HG02884 (cell line): ENCODE results near the gene DNPH1.

Experiments used
- ATAC-seq: cut with Tn5 transposase; IDR thresholded peaks from one replicate; pipeline ENCODE4 v1.9.1; 2021; ENCODE audit warnings: mild to moderate bottlenecking, moderate library complexity; ENCODE audit not compliant: unreplicated experiment

DNPH1 gene

GRCh38 chr6:43219119-43219518 lies 10.2 kb downstream of the DNPH1 start:
- no peak for ATAC-seq

- no peak for ATAC-seq
Measured at GRCh38 chr6:43217351-43217750, 11.9 kb downstream of the DNPH1 start.

DNA sequence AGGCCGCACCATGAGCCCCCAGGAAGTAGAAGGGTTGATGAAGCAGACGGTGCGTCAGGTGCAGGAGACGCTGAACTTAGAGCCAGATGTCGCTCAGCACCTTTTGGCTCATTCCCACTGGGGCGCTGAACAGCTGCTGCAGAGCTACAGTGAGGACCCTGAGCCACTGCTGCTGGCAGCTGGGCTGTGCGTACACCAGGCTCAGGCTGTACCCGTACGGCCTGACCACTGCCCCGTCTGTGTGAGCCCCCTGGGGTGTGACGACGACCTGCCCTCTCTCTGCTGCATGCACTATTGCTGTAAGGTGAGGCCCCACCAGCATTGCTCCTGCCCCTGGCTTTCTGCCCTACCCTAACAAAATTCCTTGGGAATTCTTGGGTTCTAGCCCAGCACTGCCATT lies 13.1 kb downstream of the DNPH1 start:
- ATAC-seq = no peak

DNA sequence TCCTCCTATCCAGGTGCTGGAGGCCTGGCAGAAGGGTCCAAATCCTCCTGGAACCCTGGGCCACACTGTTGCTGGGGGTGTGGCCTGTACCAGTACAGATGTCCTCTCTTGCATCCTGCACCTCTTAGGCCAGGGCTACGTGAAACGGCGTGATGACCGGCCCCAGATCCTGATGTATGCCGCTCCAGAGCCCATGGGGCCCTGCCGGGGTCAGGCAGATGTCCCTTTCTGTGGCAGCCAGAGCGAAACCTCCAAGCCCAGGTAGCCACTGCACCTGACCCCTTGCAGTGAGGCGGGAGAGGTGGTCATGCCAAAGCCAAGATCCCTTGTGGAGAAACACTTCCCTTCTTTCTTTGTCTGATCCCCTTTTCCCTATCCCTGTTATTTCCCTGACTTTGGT lies 14.2 kb downstream of the DNPH1 start:
- no peak for ATAC-seq

DNA sequence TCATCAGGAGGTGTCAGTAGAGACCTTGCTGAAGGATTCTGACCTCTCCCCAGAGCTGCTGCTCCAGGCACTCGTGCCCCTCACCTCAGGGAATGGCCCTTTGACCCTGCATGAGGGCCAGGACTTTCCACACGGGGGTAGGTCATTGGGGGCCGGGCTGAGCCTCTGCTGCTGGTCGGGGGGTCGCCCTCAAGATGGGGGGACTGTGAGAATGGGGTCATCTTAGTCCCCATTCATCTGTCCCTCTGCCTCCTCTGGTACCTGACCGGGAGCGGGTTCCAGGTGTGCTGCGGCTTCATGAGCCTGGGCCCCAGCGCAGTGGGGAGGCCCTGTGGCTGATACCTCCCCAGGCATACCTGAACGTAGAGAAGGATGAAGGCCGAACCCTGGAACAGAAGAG lies 15.8 kb downstream of the DNPH1 start:
- ATAC-seq = no peak

DNA sequence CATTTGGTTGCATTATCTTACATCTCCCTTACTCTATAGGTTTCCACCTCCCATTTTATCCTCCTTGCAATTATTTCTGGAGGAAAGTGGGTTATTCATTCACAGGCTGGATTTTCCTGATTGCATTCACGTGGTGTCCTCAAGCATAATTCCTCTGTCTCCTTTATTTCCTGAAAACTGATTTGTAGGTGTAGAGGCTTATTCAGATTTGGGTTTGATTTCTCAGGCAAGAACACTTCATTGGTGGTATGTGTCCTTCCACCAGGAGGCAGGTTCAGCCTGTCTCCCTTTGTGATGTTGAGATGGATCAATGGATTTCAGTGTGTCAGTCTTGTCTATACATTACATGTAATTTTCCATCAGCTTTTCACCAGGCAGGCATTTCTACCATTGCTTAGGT lies 17.3 kb downstream of the DNPH1 start:
- ATAC-seq = no peak

DNA sequence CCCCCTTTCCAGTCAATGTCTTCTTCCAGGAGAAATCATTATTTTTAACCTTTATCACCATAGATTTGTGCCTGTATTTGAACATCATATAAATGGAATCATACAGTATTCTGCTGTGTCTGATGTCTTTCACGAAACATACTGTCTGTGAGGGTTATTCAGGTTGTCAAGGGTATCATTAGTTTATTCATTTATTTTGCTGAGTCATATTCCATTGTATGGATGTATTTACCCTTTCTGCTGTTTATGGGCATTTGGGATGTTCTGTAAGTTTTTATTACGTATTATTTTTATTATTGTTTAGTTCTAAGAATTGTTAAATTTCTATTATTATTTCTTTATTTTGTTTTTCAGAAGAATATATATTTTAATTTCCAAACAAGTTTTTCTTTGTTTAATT lies 22.0 kb downstream of the DNPH1 start:
- ATAC-seq = no peak

- ATAC-seq = no peak
Measured at GRCh38 chr6:43205849-43206248, 23.4 kb downstream of the DNPH1 start.

DNA sequence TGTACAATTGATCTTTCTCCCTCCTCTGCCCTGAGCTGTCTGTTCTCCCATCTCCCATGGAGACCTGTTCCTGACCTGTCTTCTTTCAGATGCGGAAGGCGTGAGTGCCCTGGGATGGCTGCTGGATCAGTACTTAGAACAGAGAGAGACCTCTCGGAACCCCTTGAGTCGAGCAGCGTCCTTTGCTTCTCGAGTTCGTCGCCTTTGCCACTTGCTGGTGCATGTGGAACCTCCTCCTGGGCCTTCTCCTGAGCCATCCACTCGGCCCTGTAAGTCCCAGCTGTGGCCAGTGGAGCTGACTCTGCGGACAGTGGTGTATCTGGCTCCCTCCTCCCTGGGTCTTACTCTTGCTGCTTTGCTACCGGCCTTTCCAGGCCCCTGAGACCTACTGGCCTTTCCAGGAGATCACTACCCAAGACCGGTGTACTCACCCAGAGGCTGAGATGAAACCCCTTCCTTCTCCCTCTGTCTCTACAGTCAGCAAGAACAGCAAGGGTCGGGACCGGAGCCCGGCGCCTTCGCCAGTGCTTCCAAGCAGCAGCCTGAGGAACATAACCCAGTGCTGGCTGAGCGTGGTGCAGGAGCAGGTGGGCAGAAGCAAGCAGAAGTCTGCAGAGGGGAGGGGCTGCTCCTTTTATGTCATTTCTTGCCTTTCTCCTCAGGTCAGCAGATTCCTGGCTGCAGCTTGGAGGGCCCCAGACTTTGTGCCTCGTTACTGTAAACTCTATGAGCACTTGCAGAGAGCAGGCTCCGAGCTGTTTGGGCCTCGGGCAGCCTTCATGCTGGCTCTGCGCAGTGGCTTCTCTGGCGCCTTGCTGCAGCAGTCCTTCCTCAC lies 24.8 kb downstream of the DNPH1 start:
- no peak for ATAC-seq

DNA sequence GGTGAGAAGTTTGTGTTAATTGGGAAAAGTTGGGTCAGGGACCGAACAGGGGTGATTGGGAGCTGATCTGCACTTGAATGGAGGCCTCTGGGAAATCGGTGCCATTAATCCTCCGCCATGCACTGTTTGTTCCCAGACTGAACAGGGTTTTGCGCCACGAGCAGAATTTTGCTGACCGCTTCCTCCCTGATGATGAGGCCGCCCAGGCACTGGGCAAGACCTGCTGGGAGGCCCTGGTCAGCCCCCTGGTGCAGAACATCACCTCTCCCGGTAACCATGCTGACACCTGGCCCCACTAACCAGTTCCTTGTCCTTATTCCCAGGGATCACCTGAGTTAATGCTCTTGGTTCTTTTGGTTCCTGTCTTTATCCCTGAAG lies 25.6 kb downstream of the DNPH1 start:
- no peak for ATAC-seq

GRCh38 chr6:43203029-43203717 lies 26.1 kb downstream of the DNPH1 start:
- no peak for ATAC-seq

- no peak for ATAC-seq
Measured at GRCh38 chr6:43202451-43202850, 26.8 kb downstream of the DNPH1 start.

- no peak for ATAC-seq
Measured at GRCh38 chr6:43200541-43200940, 28.7 kb downstream of the DNPH1 start.

DNA sequence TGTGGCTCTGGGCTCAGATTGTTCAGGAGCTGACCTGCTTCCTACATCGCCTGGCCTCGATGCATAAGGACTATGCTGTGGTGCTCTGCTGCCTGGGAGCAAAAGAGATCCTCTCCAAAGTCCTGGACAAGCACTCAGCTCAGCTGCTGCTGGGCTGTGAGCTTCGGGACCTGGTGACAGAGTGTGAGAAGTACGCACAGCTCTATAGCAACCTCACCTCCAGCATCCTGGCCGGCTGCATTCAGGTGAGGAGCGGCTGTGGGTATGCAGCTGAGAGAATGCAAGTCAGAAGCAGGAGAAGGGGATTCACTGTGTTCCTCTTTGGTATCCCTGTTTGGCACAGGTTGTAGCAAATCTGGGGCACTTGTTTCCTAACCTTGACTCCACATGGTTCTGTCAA lies 29.4 kb downstream of the DNPH1 start:
- ATAC-seq = no peak

- no peak for ATAC-seq
Measured at GRCh38 chr6:43196337-43196736, 32.9 kb downstream of the DNPH1 start.

- ATAC-seq = no peak
Measured at GRCh38 chr6:43193929-43194328, 35.4 kb downstream of the DNPH1 start.

GRCh38 chr6:43192911-43193310 lies 36.4 kb downstream of the DNPH1 start:
- ATAC-seq = no peak

- no peak for ATAC-seq
Measured at GRCh38 chr6:43189776-43190304, 39.4 kb downstream of the DNPH1 start.

- ATAC-seq = no peak
Measured at GRCh38 chr6:43188426-43188825, 40.9 kb downstream of the DNPH1 start.

GRCh38 chr6:43187821-43188220 lies 41.5 kb downstream of the DNPH1 start:
- no peak for ATAC-seq

GRCh38 chr6:43186706-43187105 lies 42.6 kb downstream of the DNPH1 start:
- ATAC-seq = no peak

DNA sequence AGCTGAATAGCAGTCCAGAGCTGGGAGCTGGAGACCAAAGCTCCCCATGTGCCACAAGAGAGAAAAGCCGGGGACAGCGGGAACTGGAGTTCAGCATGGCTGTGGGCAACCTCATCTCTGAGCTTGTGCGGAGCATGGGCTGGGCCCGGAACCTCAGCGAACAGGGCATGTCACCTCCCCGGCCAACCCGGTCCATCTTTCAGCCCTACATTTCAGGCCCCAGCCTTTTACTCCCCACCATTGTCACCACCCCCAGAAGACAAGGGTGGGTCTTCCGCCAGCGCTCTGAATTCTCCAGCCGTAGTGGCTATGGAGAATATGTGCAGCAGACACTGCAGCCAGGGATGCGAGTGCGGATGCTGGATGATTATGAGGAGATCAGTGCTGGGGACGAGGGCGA lies 43.3 kb downstream of the DNPH1 start:
- ATAC-seq = no peak
